B cell (primary cell): ENCODE measurements around the gene ALDOA. TPM values are rescaled to one million over a fixed set of nuclear protein-coding genes. Genes with fewer than 3 reads are reported as not detected.

Experiments used
- ATAC-seq: fragments of 200-7000 bp; cut with Tn5 transposase; one replicate; pipeline ENCODE4 v1.10.0; 2021; ENCODE audit warnings: low read depth, mild to moderate bottlenecking, moderate number of reproducible peaks, moderate library complexity
- CTCF ChIA-PET: fragments of 350-600 bp; sonication (Branson Sonifier 250); formaldehyde crosslinking; loops from one replicate; lab custom pipeline; 2021; ENCODE audit warnings: antibody characterized with exemption, inconsistent platforms; lab: Charles Lee
- POLR2A ChIA-PET: fragments of 350-600 bp; sonication (Branson Sonifier 250); formaldehyde crosslinking; loops from one replicate; lab custom pipeline; 2021; ENCODE audit warnings: antibody characterized with exemption; lab: Charles Lee
- DNase-seq: peaks from one replicate; pipeline ENCODE4 v3.0.0; 2013
- H2AFZ ChIP-seq: 2 replicates; pipeline ENCODE4 v1.6.1; 2012; ENCODE audit warnings: mild to moderate bottlenecking, low read depth, low read length; ENCODE audit not compliant: insufficient read depth, poor library complexity, severe bottlenecking
- H3K27ac ChIP-seq, 2 donors: 1 replicate in 1 of 2; 2 replicates in 1 of 2; pipeline ENCODE4 v1.5.1; 2012 to 2013; ENCODE audit warnings: low read length in 2 of 2, mild to moderate bottlenecking in 2 of 2, moderate library complexity in 1 of 2
- H3K27me3 ChIP-seq, 4 experiments: fragments of 200-600 bp in 1 of 4; sonication (generic) in 1 of 4; replicated peaks in 1 of 4; 1 replicate in 2 of 4; 2 replicates in 2 of 4; pipeline versions ENCODE4 v1.6.1 to v1.7.0; 2013 to 2016; ENCODE audit warnings: low read length in 3 of 4, mild to moderate bottlenecking in 2 of 4, mixed read lengths in 1 of 4, moderate library complexity in 1 of 4; ENCODE audit not compliant: insufficient read depth in 4 of 4, control insufficient read depth in 3 of 4; ENCODE audit errors: control extremely low read depth in 1 of 4
- H3K36me3 ChIP-seq, 2 experiments: replicated peaks in 1 of 2; 1 replicate in 1 of 2; 2 replicates in 1 of 2; pipeline versions ENCODE4 v1.6.1 to v1.7.1; 2013; ENCODE audit warnings: low read length in 1 of 2; ENCODE audit not compliant: insufficient read depth in 2 of 2, control insufficient read depth in 1 of 2; ENCODE audit errors: control extremely low read depth in 1 of 2, extremely low read depth in 1 of 2
- H3K4me1 ChIP-seq, 2 donors: fragments of 200-600 bp in 1 of 2; sonication (generic) in 1 of 2; 1 replicate in 1 of 2; 2 replicates in 1 of 2; pipeline versions ENCODE4 v1.5.1 to v1.6.1; 2013 to 2017; ENCODE audit warnings: low read length in 2 of 2; ENCODE audit not compliant: control insufficient read depth in 2 of 2, insufficient read depth in 2 of 2
- H3K4me2 ChIP-seq: replicated peaks from 2 replicates; pipeline ENCODE3; 2012; ENCODE audit warnings: mild to moderate bottlenecking, low read depth, low read length; ENCODE audit not compliant: poor library complexity, severe bottlenecking
- H3K4me3 ChIP-seq, 5 experiments: fragments of 200-600 bp in 1 of 5; sonication (generic) in 1 of 5; 1 replicate in 3 of 5; 2 replicates in 2 of 5; pipeline versions ENCODE4 v1.5.1 to v1.7.0; 2011 to 2016; ENCODE audit warnings: low read length in 4 of 5, mild to moderate bottlenecking in 4 of 5, low read depth in 2 of 5, control low read depth in 1 of 5, moderate library complexity in 1 of 5; ENCODE audit not compliant: insufficient read depth in 1 of 5; ENCODE audit errors: control extremely low read depth in 1 of 5, extremely low read depth in 1 of 5
- H3K79me2 ChIP-seq: fragments of 200-600 bp; sonication (generic); one replicate; pipeline ENCODE4 v1.6.0; 2016; ENCODE audit warnings: low read length; ENCODE audit not compliant: control insufficient read depth, insufficient read depth
- H3K9ac ChIP-seq: fragments of 200-600 bp; sonication (generic); 2 replicates; pipeline ENCODE4 v1.6.1; 2017; ENCODE audit warnings: mild to moderate bottlenecking, low read length, moderate library complexity
- H3K9me3 ChIP-seq, 3 donors: one replicate each; pipeline versions ENCODE4 v1.6.1 to v1.7.1; 2013; ENCODE audit warnings: low read length in 2 of 3; ENCODE audit not compliant: control insufficient read depth in 2 of 3, insufficient read depth in 1 of 3; ENCODE audit errors: control extremely low read depth in 1 of 3
- H4K20me1 ChIP-seq: 2 replicates; pipeline ENCODE4 v1.6.0; 2012; ENCODE audit warnings: mild to moderate bottlenecking, low read length; ENCODE audit not compliant: insufficient read depth, control insufficient read depth, poor library complexity, severe bottlenecking
- H3K27ac Mint-ChIP-seq: one replicate; pipeline ENCODE4 v1.8.0; 2021; ENCODE audit warnings: mixed read lengths
- H3K27me3 Mint-ChIP-seq: one replicate; pipeline ENCODE4 v1.8.0; 2021; ENCODE audit warnings: mixed read lengths
- H3K4me1 Mint-ChIP-seq: one replicate; pipeline ENCODE4 v1.8.0; 2021; ENCODE audit warnings: mixed read lengths
- H3K4me3 Mint-ChIP-seq: one replicate; pipeline ENCODE4 v1.8.0; 2021; ENCODE audit warnings: mixed read lengths
- H3K9me3 Mint-ChIP-seq: one replicate; pipeline ENCODE4 v1.8.0; 2022; ENCODE audit warnings: mixed read lengths; ENCODE audit not compliant: insufficient read depth
- EZH2 ChIP-seq: IDR thresholded peaks from 2 replicates; pipeline ENCODE4 v1.6.1; 2012; ENCODE audit warnings: borderline replicate concordance, low read depth, mild to moderate bottlenecking, moderate library complexity, low read length; ENCODE audit not compliant: insufficient read depth, poor library complexity, severe bottlenecking
- WGBS: methylation state at CpG from one replicate; pipeline ENCODE4 v1.1.5; 2013; ENCODE audit warnings: missing lambda C conversion rate; ENCODE audit not compliant: insufficient coverage; 5-methylcytosine and 5-hydroxymethylcytosine counted together
- intact Hi-C: fragments of 100-400 bp; cut with micrococcal nuclease; formaldehyde crosslinking; loops from one replicate; pipeline ENCODE4 v1.10.0; 2022
- polyA plus RNA-seq: library from polyadenylated mRNA; depleted of rRNA; stranded (reverse); fragments of >200 nt; gene quantifications from 2 replicates; pipeline ENCODE4 v1.2.3, GENCODE V29; 2012
- total RNA-seq, 2 donors: library from RNA; stranded (reverse); fragments of 120-200 nt in 1 of 2; gene quantifications; 1 replicate in 1 of 2; 2 replicates in 1 of 2; pipeline versions ENCODE4 v1.2.3 to v1.2.4, GENCODE V29; 2013 to 2022
- TF ChIP-seq, protein P1 (sequence below): fragments of 200-600 bp; IDR thresholded peaks from one replicate; pipeline ENCODE4 v1.8.0; 2022; ENCODE audit warnings: antibody characterized with exemption, mild to moderate bottlenecking

Gene ALDOA
- total and polyA plus RNA-seq, 2 donors (not counting 1 experiment from before 2014, with no cell fraction given), result 329 to 343 TPM

GRCh38 chr16:30090610-30091331 lies 25.2 kb downstream of the ALDOA start:
- H3K27ac ChIP-seq, result no peak overlapping the region
- peak overlapping the region; percentile 71 for H3K9ac ChIP-seq
- no peak for TF ChIP-seq EZH2
- TF ChIP-seq, protein P1, sequence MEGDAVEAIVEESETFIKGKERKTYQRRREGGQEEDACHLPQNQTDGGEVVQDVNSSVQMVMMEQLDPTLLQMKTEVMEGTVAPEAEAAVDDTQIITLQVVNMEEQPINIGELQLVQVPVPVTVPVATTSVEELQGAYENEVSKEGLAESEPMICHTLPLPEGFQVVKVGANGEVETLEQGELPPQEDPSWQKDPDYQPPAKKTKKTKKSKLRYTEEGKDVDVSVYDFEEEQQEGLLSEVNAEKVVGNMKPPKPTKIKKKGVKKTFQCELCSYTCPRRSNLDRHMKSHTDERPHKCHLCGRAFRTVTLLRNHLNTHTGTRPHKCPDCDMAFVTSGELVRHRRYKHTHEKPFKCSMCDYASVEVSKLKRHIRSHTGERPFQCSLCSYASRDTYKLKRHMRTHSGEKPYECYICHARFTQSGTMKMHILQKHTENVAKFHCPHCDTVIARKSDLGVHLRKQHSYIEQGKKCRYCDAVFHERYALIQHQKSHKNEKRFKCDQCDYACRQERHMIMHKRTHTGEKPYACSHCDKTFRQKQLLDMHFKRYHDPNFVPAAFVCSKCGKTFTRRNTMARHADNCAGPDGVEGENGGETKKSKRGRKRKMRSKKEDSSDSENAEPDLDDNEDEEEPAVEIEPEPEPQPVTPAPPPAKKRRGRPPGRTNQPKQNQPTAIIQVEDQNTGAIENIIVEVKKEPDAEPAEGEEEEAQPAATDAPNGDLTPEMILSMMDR, result no peak
- peak overlapping the region in 2 of 5 experiments; percentile 52 to 70 for H3K4me3 ChIP-seq
- intact Hi-C loops, result loop anchor here (10.0 kb wide), 2 partner anchors 284 to 544 kb away; partner anchors contain the start of genes MYL11 and TBC1D10B
- POLR2A ChIA-PET, result interaction anchor here (0.5 to 6.8 kb wide), 9 partner anchors 13 to 164 kb away, joined by 3 to 97 read pairs (median 5); partner anchors contain the start of genes ALDOA, CORO1A, KCTD13 and TAOK2
- no peaks in the 10 kb centered on the region for H3K27me3 ChIP-seq
- 84% methylated on average over 17 of the region's 26 CpGs for WGBS
- DNase-seq (peak; percentile 32), ATAC-seq (no peak)
- H3K4me1 Mint-ChIP-seq, result peaks cover 52% of the 10 kb centered on the region
- no peaks in the 10 kb centered on the region for H3K9me3 Mint-ChIP-seq
- H3K36me3 ChIP-seq, result peaks cover 0 to 21% of the 10 kb centered on the region in 2 experiments
- no peaks in the 10 kb centered on the region for H3K27me3 Mint-ChIP-seq
- H4K20me1 ChIP-seq, result no peaks in the 10 kb centered on the region
- H3K9me3 ChIP-seq, result no peaks in the 10 kb centered on the region
- peak overlapping the region; percentile 69 for H3K27ac Mint-ChIP-seq
- CTCF ChIA-PET, result interaction anchor here (0.8 to 4.6 kb wide), 15 partner anchors 10 to 318 kb away, joined by 3 to 49 read pairs (median 17); partner anchors contain the start of genes ALDOA, CORO1A, GDPD3 and PPP4C
- peak overlapping the region; percentile 99 for H2AFZ ChIP-seq
- H3K79me2 ChIP-seq, result peaks cover 21% of the 10 kb centered on the region
- peak overlapping the region; percentile 92 for H3K4me3 Mint-ChIP-seq
- H3K4me2 ChIP-seq, result peak overlapping the region; percentile 95
- peaks cover 33 to 57% of the 10 kb centered on the region in 2 donors for H3K4me1 ChIP-seq
